DND-41 (cell line): ENCODE results near the gene PTBP3.

Source experiments
- ATAC-seq: fragments of 200-7000 bp; cut with Tn5 transposase; 3 replicates; pipeline ENCODE4 v1.9.1; 2021; ENCODE audit warnings: low read depth; ENCODE audit not compliant: insufficient read depth
- DNase-seq: peaks from one replicate; pipeline ENCODE4 v3.0.0-alpha.2; 2020
- H2AFZ ChIP-seq: 2 replicates; pipeline ENCODE4 v1.6.0; 2012; ENCODE audit warnings: low read depth, low read length
- H3K27ac ChIP-seq: 2 replicates; pipeline ENCODE4 v1.5.1; 2012; ENCODE audit warnings: low read length, inconsistent platforms
- H3K27me3 ChIP-seq: fragments of 200-600 bp; sonication (generic); 2 replicates; pipeline ENCODE4 v1.6.0; 2012; ENCODE audit warnings: low read length, mild to moderate bottlenecking, inconsistent platforms; ENCODE audit not compliant: insufficient read depth, poor library complexity
- H3K36me3 ChIP-seq: 2 replicates; pipeline ENCODE4 v1.5.1; 2012; ENCODE audit warnings: low read length, inconsistent platforms; ENCODE audit not compliant: insufficient read depth
- H3K4me1 ChIP-seq: 2 replicates; pipeline ENCODE4 v1.5.1; 2012; ENCODE audit warnings: mild to moderate bottlenecking, low read length; ENCODE audit not compliant: insufficient read depth
- H3K4me2 ChIP-seq: 2 replicates; pipeline ENCODE4 v1.6.0; 2012; ENCODE audit warnings: mild to moderate bottlenecking, moderate library complexity, low read length, inconsistent platforms; ENCODE audit not compliant: insufficient read depth
- H3K4me3 ChIP-seq, 2 experiments: fragments of 200-600 bp in 1 of 2; shearing (Covaris generic) in 1 of 2; 2 replicates each; pipeline ENCODE4 v1.5.1; 2012 to 2016; ENCODE audit warnings: inconsistent platforms in 2 of 2, low read length in 2 of 2, mild to moderate bottlenecking in 2 of 2, low read depth in 1 of 2, moderate library complexity in 1 of 2
- H3K79me2 ChIP-seq: 2 replicates; pipeline ENCODE4 v1.6.0; 2012; ENCODE audit warnings: low read length, inconsistent platforms; ENCODE audit not compliant: insufficient read depth
- H3K9ac ChIP-seq: 2 replicates; pipeline ENCODE4 v1.6.0; 2012; ENCODE audit warnings: low read depth, mild to moderate bottlenecking, inconsistent platforms, low read length, moderate library complexity
- H3K9me3 ChIP-seq: 2 replicates; pipeline ENCODE4 v1.5.1; 2012; ENCODE audit warnings: low read length, moderate library complexity, mild to moderate bottlenecking, inconsistent platforms; ENCODE audit not compliant: insufficient read depth, severe bottlenecking
- H4K20me1 ChIP-seq: 2 replicates; pipeline ENCODE4 v1.6.0; 2012; ENCODE audit warnings: low read length; ENCODE audit not compliant: insufficient read depth
- CTCF ChIP-seq: IDR thresholded peaks from 2 replicates; pipeline ENCODE4 v1.5.1; 2012; ENCODE audit warnings: borderline replicate concordance, low read length, moderate library complexity, mild to moderate bottlenecking; ENCODE audit not compliant: poor library complexity, severe bottlenecking; ENCODE audit errors: extremely low read depth
- EZH2 ChIP-seq: IDR thresholded peaks from 3 replicates; pipeline ENCODE4 v1.6.1; 2012; ENCODE audit warnings: borderline replicate concordance, low read depth, mild to moderate bottlenecking, moderate library complexity, low read length, inconsistent platforms; ENCODE audit not compliant: severe bottlenecking

PTBP3 gene

GRCh38 chr9:112354081-112354743 lies 20.8 kb upstream of the PTBP3 start:
- H4K20me1 ChIP-seq: no peaks in the 10 kb centered on the region
- H3K4me2 ChIP-seq: no peak overlapping the region
- H3K9me3 ChIP-seq: no peaks in the 10 kb centered on the region
- H3K27ac ChIP-seq: no peak overlapping the region
- no peak overlapping the region for H3K9ac ChIP-seq
- H2AFZ ChIP-seq: no peak overlapping the region
- ATAC-seq (no peak), DNase-seq (no peak)
- H3K4me3 ChIP-seq: no peak overlapping the region
- TF ChIP-seq CTCF (no peak), EZH2 (no peak)
- no peaks in the 10 kb centered on the region for H3K36me3 ChIP-seq
- no peaks in the 10 kb centered on the region for H3K4me1 ChIP-seq
- no peaks in the 10 kb centered on the region for H3K27me3 ChIP-seq
- no peaks in the 10 kb centered on the region for H3K79me2 ChIP-seq

DNA sequence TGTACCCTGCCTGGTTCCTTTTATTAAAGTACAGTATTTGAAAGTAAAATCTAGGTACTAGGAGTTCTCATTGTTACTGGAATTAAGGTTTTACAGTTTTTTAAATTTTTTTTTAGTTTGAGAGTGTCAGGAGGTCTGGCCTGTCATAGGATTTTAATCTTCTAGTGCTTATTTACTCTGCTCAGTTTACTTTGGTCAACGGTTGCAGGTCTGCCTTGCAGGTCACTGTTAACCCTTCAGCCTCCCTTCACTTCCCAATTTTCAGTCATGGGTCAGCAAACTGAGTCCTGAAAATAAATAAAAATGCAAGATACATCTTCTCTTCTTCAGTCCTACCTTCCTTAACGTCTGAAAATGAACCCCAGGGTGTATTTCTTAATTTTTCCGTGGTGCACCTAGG lies 18.8 kb upstream of the PTBP3 start:
- Histone ChIP-seq H3K4me3 (no peak overlapping the region), H3K36me3 (no peaks in the 10 kb centered on the region), H3K9me3 (no peaks in the 10 kb centered on the region), H3K27me3 (no peaks in the 10 kb centered on the region), H3K9ac (no peak overlapping the region), H3K4me2 (no peak overlapping the region), H3K4me1 (no peaks in the 10 kb centered on the region), H4K20me1 (no peaks in the 10 kb centered on the region), H2AFZ (no peak overlapping the region), H3K27ac (no peak overlapping the region), H3K79me2 (no peaks in the 10 kb centered on the region)
- no peak for TF ChIP-seq CTCF
- no peak for TF ChIP-seq EZH2
- ATAC-seq (no peak), DNase-seq (no peak)

DNA sequence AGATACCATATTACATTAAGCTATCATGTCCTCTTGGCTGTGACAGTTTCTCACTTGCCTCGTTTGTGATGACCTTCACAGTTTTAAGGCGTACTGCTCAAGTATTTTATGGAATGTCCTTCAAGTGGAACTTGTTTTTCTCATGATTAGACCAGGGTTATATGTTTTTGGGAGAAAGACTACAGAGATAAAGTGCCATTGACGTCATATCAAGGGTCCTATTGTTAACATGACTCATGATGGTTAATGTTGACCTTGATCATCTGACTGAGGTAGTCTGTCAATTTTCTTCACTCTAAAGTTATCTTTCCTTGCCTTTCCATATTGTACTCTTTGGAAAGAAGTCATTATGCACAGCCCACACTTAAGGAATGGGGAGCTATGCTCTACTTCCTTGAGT lies 17.8 kb upstream of the PTBP3 start:
- Histone ChIP-seq H3K9me3 (no peaks in the 10 kb centered on the region), H4K20me1 (no peaks in the 10 kb centered on the region), H3K9ac (no peak overlapping the region), H3K79me2 (no peaks in the 10 kb centered on the region), H3K27ac (no peak overlapping the region), H3K36me3 (no peaks in the 10 kb centered on the region), H3K4me2 (no peak overlapping the region), H3K27me3 (no peaks in the 10 kb centered on the region), H3K4me3 (no peak overlapping the region), H3K4me1 (no peaks in the 10 kb centered on the region), H2AFZ (no peak overlapping the region)
- DNase-seq (no peak), ATAC-seq (no peak)
- no peak for TF ChIP-seq CTCF
- TF ChIP-seq EZH2: no peak

DNA sequence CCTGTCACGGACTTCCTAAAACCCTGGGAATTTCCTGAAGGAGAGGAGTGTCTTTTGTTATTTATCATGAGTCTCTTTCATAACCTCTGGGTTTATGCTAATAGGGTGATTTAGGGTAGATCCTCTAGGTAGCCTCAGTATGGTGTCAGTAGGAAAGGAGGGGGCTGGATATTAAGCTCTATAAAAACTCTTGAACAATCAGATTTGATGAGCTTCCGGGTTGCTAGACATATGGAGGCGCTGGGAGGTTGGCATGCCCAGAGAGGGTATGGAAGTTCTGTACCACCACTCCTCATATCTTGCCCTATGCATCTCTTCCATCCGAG lies 15.6 kb upstream of the PTBP3 start:
- H3K4me1 ChIP-seq: no peaks in the 10 kb centered on the region
- no peak for DNase-seq
- no peaks in the 10 kb centered on the region for H3K27me3 ChIP-seq
- no peak overlapping the region for H3K9ac ChIP-seq
- no peaks in the 10 kb centered on the region for H4K20me1 ChIP-seq
- H3K9me3 ChIP-seq: no peaks in the 10 kb centered on the region
- no peak for ATAC-seq
- H2AFZ ChIP-seq: no peak overlapping the region
- no peaks in the 10 kb centered on the region for H3K79me2 ChIP-seq
- TF ChIP-seq CTCF: no peak
- TF ChIP-seq EZH2: no peak
- H3K27ac ChIP-seq: no peak overlapping the region
- no peak overlapping the region for H3K4me3 ChIP-seq
- no peak overlapping the region for H3K4me2 ChIP-seq
- no peaks in the 10 kb centered on the region for H3K36me3 ChIP-seq
